ENCODE data around the gene CABP5.

CABP5 gene

DNA sequence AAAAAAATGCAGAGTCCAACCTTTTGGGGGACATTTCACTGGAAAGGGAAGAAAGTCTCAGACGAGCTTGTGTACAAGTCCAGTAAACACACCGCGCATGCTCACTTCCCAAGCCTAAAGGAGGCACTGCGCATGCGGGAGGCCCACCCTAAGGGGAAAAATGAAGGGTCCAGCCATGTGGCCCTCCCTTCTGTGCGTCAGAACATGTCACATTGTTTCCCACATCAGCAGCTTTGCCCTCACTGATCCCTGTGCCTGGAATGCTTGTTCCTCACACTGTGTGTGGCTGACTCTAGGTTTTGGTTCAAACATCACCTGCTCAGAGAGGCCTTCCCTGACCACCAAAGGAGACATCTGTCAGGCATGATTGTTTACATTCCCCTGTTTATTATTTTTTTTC is 45.1 kb downstream of the CABP5 start:
- Histone ChIP-seq H3K9me3 (ENCODE audit: control insufficient read depth in 1 of 2, low read length in 2 of 2) (no peaks in the 10 kb centered on the region), H3K27me3 (ENCODE audit: control insufficient read depth in 1 of 2, insufficient read depth in 2 of 2, low read length in 2 of 2) (no peaks in the 10 kb centered on the region), H3K4me3 (ENCODE audit: low read depth in 1 of 2, low read length in 2 of 2) (no peak overlapping the region), H3K27ac (ENCODE audit: low read depth, low read length) (no peak overlapping the region), H3K4me1 (ENCODE audit: control insufficient read depth in 1 of 2, insufficient read depth in 2 of 2, low read length in 2 of 2) (no peaks in the 10 kb centered on the region), H3K9ac (ENCODE audit: low read depth in 1 of 2, low read length in 2 of 2) (no peak overlapping the region), H3K36me3 (ENCODE audit: control insufficient read depth in 1 of 2, insufficient read depth in 2 of 2, low read length in 2 of 2) (no peaks in the 10 kb centered on the region)

DNA sequence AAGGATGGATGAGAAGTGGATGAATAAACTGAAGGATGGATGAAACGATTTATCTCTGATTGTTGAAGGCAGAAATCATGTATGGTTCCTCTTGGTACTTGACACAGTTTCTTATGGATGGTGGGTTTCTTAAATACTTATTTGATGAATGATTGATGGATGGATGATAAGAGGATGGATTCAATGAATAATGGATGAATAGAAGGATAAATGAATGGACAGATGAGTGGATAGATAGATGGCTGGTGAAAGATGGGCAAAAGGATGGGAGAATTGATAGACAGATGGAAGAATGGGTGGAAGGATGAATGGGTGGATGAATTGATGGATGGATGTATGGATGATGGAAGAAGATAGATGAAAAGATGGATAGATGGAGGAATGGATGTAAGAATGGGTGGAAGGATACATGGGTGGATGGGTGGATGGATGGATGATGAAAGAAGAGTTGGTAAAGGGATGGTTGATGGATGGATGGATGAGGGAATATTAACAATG is 47.6 kb downstream of the CABP5 start:
- H3K36me3 ChIP-seq (ENCODE audit: control insufficient read depth in 1 of 2, insufficient read depth in 2 of 2, low read length in 2 of 2) = no peaks in the 10 kb centered on the region
- no peak overlapping the region for H3K4me3 ChIP-seq (ENCODE audit: low read depth in 1 of 2, low read length in 2 of 2)
- no peaks in the 10 kb centered on the region for H3K27me3 ChIP-seq (ENCODE audit: control insufficient read depth in 1 of 2, insufficient read depth in 2 of 2, low read length in 2 of 2)
- no peaks in the 10 kb centered on the region for H3K4me1 ChIP-seq (ENCODE audit: control insufficient read depth in 1 of 2, insufficient read depth in 2 of 2, low read length in 2 of 2)
- H3K9me3 ChIP-seq (ENCODE audit: control insufficient read depth in 1 of 2, low read length in 2 of 2) = no peaks in the 10 kb centered on the region
- H3K27ac ChIP-seq (ENCODE audit: low read depth, low read length) = no peak overlapping the region
- no peak overlapping the region for H3K9ac ChIP-seq (ENCODE audit: low read depth in 1 of 2, low read length in 2 of 2)

- H3K9ac ChIP-seq (ENCODE audit: low read depth in 1 of 2, low read length in 2 of 2) = no peak within 1 kb of the TSS
- no peaks in the 10 kb centered on the region for H3K4me1 ChIP-seq (ENCODE audit: control insufficient read depth in 1 of 2, insufficient read depth in 2 of 2, low read length in 2 of 2)
- H3K9me3 ChIP-seq (ENCODE audit: control insufficient read depth in 1 of 2, low read length in 2 of 2) = no peaks in the 10 kb centered on the region
- no peaks in the 10 kb centered on the region for H3K27me3 ChIP-seq (ENCODE audit: control insufficient read depth in 1 of 2, insufficient read depth in 2 of 2, low read length in 2 of 2)
- no peaks in the 10 kb centered on the region for H3K36me3 ChIP-seq (ENCODE audit: control insufficient read depth in 1 of 2, insufficient read depth in 2 of 2, low read length in 2 of 2)
- H3K27ac ChIP-seq (ENCODE audit: low read depth, low read length) = no peak within 1 kb of the TSS
- no peak within 1 kb of the TSS for H3K4me3 ChIP-seq (ENCODE audit: low read depth in 1 of 2, low read length in 2 of 2)
Measured at GRCh38 chr19:47994209-47994802, 49.6 kb downstream of the CABP5 start, which contains the start of gene ELSPBP1. TSS of gene ELSPBP1 (plus strand) at chr19:47994632. CDS start at chr19:48008668, 14,036 bp downstream.

DNA sequence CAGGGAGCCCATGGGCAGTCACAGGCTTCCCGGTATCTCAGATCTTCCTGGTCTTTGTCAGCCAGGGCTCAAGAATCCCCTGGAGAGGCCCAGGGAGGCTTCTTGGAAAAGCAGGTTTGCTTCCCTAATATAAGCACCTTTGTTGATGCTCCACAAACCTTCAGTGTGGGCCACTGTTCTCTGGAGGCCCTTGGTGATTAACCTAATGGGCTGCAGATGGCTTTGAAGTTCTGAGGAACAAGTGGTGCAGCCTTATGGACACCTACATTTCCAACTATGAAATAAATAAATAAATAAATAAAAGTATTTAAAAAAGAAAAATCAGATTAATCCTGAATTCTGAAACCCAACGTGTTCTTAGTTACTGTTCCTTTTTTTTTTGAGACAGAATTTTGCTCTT is 51.8 kb downstream of the CABP5 start, which contains the start of gene BSPH1:
BSPH1 (minus strand) TSS at position 101 of the 400 bp plus-strand sequence; CDS start at position 12, 89 bp downstream.
- Histone ChIP-seq H3K9ac (ENCODE audit: low read depth in 1 of 2, low read length in 2 of 2) (no peak within 1 kb of the TSS), H3K4me3 (ENCODE audit: low read depth in 1 of 2, low read length in 2 of 2) (no peak within 1 kb of the TSS), H3K36me3 (ENCODE audit: control insufficient read depth in 1 of 2, insufficient read depth in 2 of 2, low read length in 2 of 2) (no peaks in the 10 kb centered on the region), H3K4me1 (ENCODE audit: control insufficient read depth in 1 of 2, insufficient read depth in 2 of 2, low read length in 2 of 2) (no peaks in the 10 kb centered on the region), H3K27me3 (ENCODE audit: control insufficient read depth in 1 of 2, insufficient read depth in 2 of 2, low read length in 2 of 2) (no peaks in the 10 kb centered on the region), H3K27ac (ENCODE audit: low read depth, low read length) (no peak within 1 kb of the TSS), H3K9me3 (ENCODE audit: control insufficient read depth in 1 of 2, low read length in 2 of 2) (no peaks in the 10 kb centered on the region)

GRCh38 chr19:47991191-47991808 is 52.6 kb downstream of the CABP5 start:
- Histone ChIP-seq H3K27ac (ENCODE audit: low read depth, low read length) (no peak overlapping the region), H3K36me3 (ENCODE audit: control insufficient read depth in 1 of 2, insufficient read depth in 2 of 2, low read length in 2 of 2) (no peaks in the 10 kb centered on the region), H3K27me3 (ENCODE audit: control insufficient read depth in 1 of 2, insufficient read depth in 2 of 2, low read length in 2 of 2) (no peaks in the 10 kb centered on the region)

More at GRCh38 chr19:47991191-47991808, 52.6 kb downstream of the CABP5 start:
- H3K9me3 ChIP-seq (ENCODE audit: control insufficient read depth in 1 of 2, low read length in 2 of 2) = no peaks in the 10 kb centered on the region
- no peak overlapping the region for H3K9ac ChIP-seq (ENCODE audit: low read depth in 1 of 2, low read length in 2 of 2)
- no peaks in the 10 kb centered on the region for H3K4me1 ChIP-seq (ENCODE audit: control insufficient read depth in 1 of 2, insufficient read depth in 2 of 2, low read length in 2 of 2)
- no peak overlapping the region for H3K4me3 ChIP-seq (ENCODE audit: low read depth in 1 of 2, low read length in 2 of 2)
